GM12891 (cell line): ENCODE measurements around the gene TBC1D25.

Experiments
- PAX5 ChIP-seq: IDR thresholded peaks from 2 replicates; pipeline ENCODE4 v1.6.1; 2011; ENCODE audit warnings: low read length, moderate library complexity, mild to moderate bottlenecking; ENCODE audit not compliant: insufficient read depth, severe bottlenecking
- POLR2A ChIP-seq: IDR thresholded peaks from 2 replicates; pipeline ENCODE4 v1.6.1; 2011; ENCODE audit warnings: low read depth, low read length, control low read depth
- POLR2AphosphoS5 ChIP-seq: IDR thresholded peaks from 2 replicates; pipeline ENCODE4 v1.6.1; 2011; ENCODE audit warnings: low read depth, low read length, control low read depth
- TAF1 ChIP-seq: IDR thresholded peaks from 2 replicates; pipeline ENCODE4 v1.6.1; 2011; ENCODE audit warnings: low read depth, low read length, control low read depth

DNA sequence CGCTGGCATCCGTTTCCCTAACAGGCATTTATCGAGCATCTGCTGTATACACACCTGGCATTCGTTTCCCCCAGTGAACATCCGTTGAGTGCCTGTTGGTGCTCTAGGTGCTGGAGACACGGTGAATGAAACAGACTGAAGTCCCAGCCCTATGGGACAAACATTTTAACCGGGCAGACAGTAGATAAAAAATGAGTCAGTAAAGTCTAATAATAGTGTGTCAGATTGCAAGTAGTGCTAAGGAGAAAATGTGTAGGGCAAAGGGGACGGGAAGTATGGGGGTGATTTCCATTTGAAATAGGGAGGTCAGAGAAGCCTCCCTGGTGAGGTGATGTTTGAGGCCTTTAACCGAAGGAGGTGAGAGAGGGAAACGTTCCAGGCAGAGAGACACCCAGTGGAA, 23.2 kb upstream of the TBC1D25 start:
- TF ChIP-seq POLR2A (no peak), POLR2AphosphoS5 (no peak), PAX5 (no peak), TAF1 (no peak)
